ENCODE data around the gene ZNF217. TPM values are rescaled to one million over a fixed set of nuclear protein-coding genes. Genes with fewer than 3 reads are reported as not detected.
"Not testable (repeated sequence)": the region's sequence is repeated elsewhere in the genome, so short reads cannot be mapped to it uniquely, and the experiment has no call there.

The ZNF217 gene
- total RNA-seq, 1 experiment from 2014 or later, result 45.6 TPM

DNA sequence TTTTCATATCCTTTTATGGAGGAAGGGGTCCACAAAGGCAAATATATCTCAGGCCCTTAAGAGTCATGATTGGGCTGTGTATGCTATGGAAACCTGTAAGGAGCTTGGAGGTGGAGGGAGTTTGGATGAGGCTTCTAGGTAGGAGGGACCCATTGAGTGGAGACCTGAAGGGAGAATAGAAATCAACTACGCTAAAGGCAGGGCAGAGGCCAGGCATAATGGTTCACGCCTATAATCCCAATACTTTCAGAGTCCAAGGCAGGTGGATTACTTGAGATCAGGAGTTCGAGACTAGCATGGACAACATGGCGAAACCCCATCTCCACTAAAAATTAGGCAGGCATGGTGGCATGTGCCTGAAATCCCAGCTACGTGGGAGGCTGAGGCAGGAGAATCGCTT, 34.4 kb upstream of the ZNF217 start:
- BruUV-seq (replicated peaks), result no TSS peak
- ChIA-PET CTCF (no interaction called here), POLR2A (ENCODE audit: unreplicated experiment) (no interaction called here)
- H3K9me3 ChIP-seq (ENCODE audit: low read length), result no peaks in the 10 kb centered on the region
- intact Hi-C loops (cut with micrococcal nuclease), result no loop called here
- DNase-seq (no peak), ATAC-seq (no peak)
- no peak overlapping the region for H3K4me3 ChIP-seq (ENCODE audit: low read length)
- no peaks in the 10 kb centered on the region for H3K79me2 ChIP-seq (ENCODE audit: low read length)
- no peak overlapping the region for H3K27ac ChIP-seq (ENCODE audit: low read length)
- TF ChIP-seq EZH2 (IDR thresholded peaks at IDR 0.05; ENCODE audit: low read length, unreplicated experiment), result no peak
- peaks cover under 1% of the 10 kb centered on the region for H3F3A ChIP-seq (ENCODE audit: low read length, unreplicated experiment)
- H3K9me2 ChIP-seq (replicated peaks; ENCODE audit: low read length), result no peaks in the 10 kb centered on the region
- no peaks in the 10 kb centered on the region for H3K27me3 ChIP-seq (ENCODE audit: low read length)
- H4K20me1 ChIP-seq (ENCODE audit: low read length), result no peaks in the 10 kb centered on the region
- no peak overlapping the region for H3K9ac ChIP-seq (ENCODE audit: low read length)
- H3K4me2 ChIP-seq (ENCODE audit: low read length), result no peak overlapping the region
- no peaks in the 10 kb centered on the region for H3K36me3 ChIP-seq (ENCODE audit: low read depth, low read length)
- no peak overlapping the region for H2AFZ ChIP-seq (ENCODE audit: low read length)
- peaks cover 13% of the 10 kb centered on the region for H3K4me1 ChIP-seq (ENCODE audit: insufficient read depth, low read length)

- H2AFZ ChIP-seq (ENCODE audit: low read length); H3K36me3 ChIP-seq (ENCODE audit: low read depth, low read length); H3K9me3 ChIP-seq (ENCODE audit: low read length); H3K79me2 ChIP-seq (ENCODE audit: low read length); H3K4me3 ChIP-seq (ENCODE audit: low read length); CTCF ChIA-PET; POLR2A ChIA-PET (ENCODE audit: unreplicated experiment); H4K20me1 ChIP-seq (ENCODE audit: low read length); BruUV-seq (replicated peaks); H3K9ac ChIP-seq (ENCODE audit: low read length); H3K9me2 ChIP-seq (replicated peaks; ENCODE audit: low read length); H3K27ac ChIP-seq (ENCODE audit: low read length); DNase-seq; ATAC-seq; H3K27me3 ChIP-seq (ENCODE audit: low read length); intact Hi-C loops (cut with micrococcal nuclease); H3K4me2 ChIP-seq (ENCODE audit: low read length): not testable (repeated sequence)
- Histone ChIP-seq H3F3A (ENCODE audit: low read length, unreplicated experiment) (peaks cover 11% of the 10 kb centered on the region), H3K4me1 (ENCODE audit: insufficient read depth, low read length) (peaks cover 24% of the 10 kb centered on the region)
Measured at GRCh38 chr20:53627001-53627400, 33.4 kb upstream of the ZNF217 start.

- no peak for TF ChIP-seq EZH2 (IDR thresholded peaks at IDR 0.05; ENCODE audit: low read length, unreplicated experiment)
- Histone ChIP-seq H2AFZ (ENCODE audit: low read length) (no peak overlapping the region), H3K27ac (ENCODE audit: low read length) (no peak overlapping the region), H3K4me2 (ENCODE audit: low read length) (no peak overlapping the region), H3K9ac (ENCODE audit: low read length) (no peak overlapping the region), H3K4me3 (ENCODE audit: low read length) (no peak overlapping the region), H3K79me2 (ENCODE audit: low read length) (no peaks in the 10 kb centered on the region), H3K27me3 (ENCODE audit: low read length) (no peaks in the 10 kb centered on the region), H3F3A (ENCODE audit: low read length, unreplicated experiment) (peaks cover 15% of the 10 kb centered on the region), H3K9me2 (replicated peaks; ENCODE audit: low read length) (no peaks in the 10 kb centered on the region), H3K9me3 (ENCODE audit: low read length) (no peaks in the 10 kb centered on the region), H4K20me1 (ENCODE audit: low read length) (no peaks in the 10 kb centered on the region), H3K4me1 (ENCODE audit: insufficient read depth, low read length) (peaks cover 28% of the 10 kb centered on the region), H3K36me3 (ENCODE audit: low read depth, low read length) (no peaks in the 10 kb centered on the region)
- BruUV-seq (replicated peaks), result no TSS peak
- intact Hi-C loops (cut with micrococcal nuclease), result no loop called here
- CTCF ChIA-PET, result no interaction called here
- ATAC-seq (no peak), DNase-seq (no peak)
- POLR2A ChIA-PET (ENCODE audit: unreplicated experiment), result interaction anchor here (0.6 kb wide), 1 partner anchor 103 kb away, joined by 3 read pairs; no protein-coding TSS in a partner anchor
Measured at GRCh38 chr20:53626584-53626983, 32.9 kb upstream of the ZNF217 start.

DNA sequence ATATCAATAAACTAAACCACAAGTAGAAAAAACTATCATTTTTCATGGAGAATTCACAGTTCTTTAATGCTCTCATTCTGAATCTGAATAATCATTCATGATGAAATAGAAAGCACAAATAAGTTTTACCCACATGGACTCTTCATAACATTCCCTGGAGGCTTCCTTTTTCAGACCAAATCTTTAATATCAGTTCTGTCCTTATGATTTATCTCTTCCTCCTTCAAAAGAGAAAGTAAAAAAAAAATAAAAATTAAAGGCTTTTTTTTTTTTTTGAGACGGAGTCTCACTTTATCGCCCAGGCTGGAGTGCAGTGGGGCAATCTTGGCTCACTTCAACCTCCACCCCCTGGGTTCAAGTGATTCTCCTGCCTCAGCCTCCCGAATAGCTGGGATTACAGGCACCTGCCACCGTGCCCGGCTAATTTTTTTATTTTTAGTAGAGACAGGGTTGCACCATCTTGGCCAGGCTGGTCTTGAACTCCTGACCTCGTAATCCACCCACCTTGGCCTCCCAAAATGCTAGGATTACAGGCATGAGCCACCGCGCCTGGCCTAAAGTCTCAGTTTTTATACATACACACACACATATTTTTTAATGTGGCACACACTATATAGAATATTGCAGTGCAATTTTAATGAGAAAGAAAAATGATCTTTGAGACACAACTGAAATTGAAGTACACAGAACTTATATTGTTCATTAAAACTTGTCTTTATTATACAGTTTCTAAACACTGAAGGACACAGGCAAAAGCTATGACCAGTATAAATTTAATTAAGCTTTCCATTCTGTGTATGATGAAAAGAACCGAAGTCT, 31.9 kb upstream of the ZNF217 start:
- Histone ChIP-seq H3K9me3 (ENCODE audit: low read length) (no peaks in the 10 kb centered on the region), H3K4me2 (ENCODE audit: low read length) (no peak overlapping the region), H3K9me2 (replicated peaks; ENCODE audit: low read length) (no peaks in the 10 kb centered on the region), H3F3A (ENCODE audit: low read length, unreplicated experiment) (peaks cover 15% of the 10 kb centered on the region), H3K4me3 (ENCODE audit: low read length) (no peak overlapping the region), H3K79me2 (ENCODE audit: low read length) (no peaks in the 10 kb centered on the region), H2AFZ (ENCODE audit: low read length) (no peak overlapping the region), H4K20me1 (ENCODE audit: low read length) (no peaks in the 10 kb centered on the region), H3K27ac (ENCODE audit: low read length) (no peak overlapping the region), H3K36me3 (ENCODE audit: low read depth, low read length) (no peaks in the 10 kb centered on the region), H3K4me1 (ENCODE audit: insufficient read depth, low read length) (peaks cover 36% of the 10 kb centered on the region), H3K9ac (ENCODE audit: low read length) (no peak overlapping the region), H3K27me3 (ENCODE audit: low read length) (no peaks in the 10 kb centered on the region)
- ChIA-PET POLR2A (ENCODE audit: unreplicated experiment) (interaction anchor here (0.5 kb wide), 1 partner anchor 268 kb away, joined by 4 read pairs; no protein-coding TSS in a partner anchor), CTCF (interaction anchor here (0.5 kb wide), 1 partner anchor 110 kb away, joined by 3 read pairs; no protein-coding TSS in a partner anchor)
- DNase-seq (no peak), ATAC-seq (no peak)
- no TSS peak for BruUV-seq (replicated peaks)
- TF ChIP-seq EZH2phosphoT487 (IDR thresholded peaks at IDR 0.05; ENCODE audit: borderline replicate concordance, low read length) (no peak), EZH2 (IDR thresholded peaks at IDR 0.05; ENCODE audit: low read length, unreplicated experiment) (no peak)
- TF ChIP-seq, protein P1, sequence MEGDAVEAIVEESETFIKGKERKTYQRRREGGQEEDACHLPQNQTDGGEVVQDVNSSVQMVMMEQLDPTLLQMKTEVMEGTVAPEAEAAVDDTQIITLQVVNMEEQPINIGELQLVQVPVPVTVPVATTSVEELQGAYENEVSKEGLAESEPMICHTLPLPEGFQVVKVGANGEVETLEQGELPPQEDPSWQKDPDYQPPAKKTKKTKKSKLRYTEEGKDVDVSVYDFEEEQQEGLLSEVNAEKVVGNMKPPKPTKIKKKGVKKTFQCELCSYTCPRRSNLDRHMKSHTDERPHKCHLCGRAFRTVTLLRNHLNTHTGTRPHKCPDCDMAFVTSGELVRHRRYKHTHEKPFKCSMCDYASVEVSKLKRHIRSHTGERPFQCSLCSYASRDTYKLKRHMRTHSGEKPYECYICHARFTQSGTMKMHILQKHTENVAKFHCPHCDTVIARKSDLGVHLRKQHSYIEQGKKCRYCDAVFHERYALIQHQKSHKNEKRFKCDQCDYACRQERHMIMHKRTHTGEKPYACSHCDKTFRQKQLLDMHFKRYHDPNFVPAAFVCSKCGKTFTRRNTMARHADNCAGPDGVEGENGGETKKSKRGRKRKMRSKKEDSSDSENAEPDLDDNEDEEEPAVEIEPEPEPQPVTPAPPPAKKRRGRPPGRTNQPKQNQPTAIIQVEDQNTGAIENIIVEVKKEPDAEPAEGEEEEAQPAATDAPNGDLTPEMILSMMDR (conservative IDR thresholded peaks at IDR 0.05; ENCODE audit: low read depth, low read length), result no peak
- intact Hi-C loops (cut with micrococcal nuclease), result no loop called here

DNA sequence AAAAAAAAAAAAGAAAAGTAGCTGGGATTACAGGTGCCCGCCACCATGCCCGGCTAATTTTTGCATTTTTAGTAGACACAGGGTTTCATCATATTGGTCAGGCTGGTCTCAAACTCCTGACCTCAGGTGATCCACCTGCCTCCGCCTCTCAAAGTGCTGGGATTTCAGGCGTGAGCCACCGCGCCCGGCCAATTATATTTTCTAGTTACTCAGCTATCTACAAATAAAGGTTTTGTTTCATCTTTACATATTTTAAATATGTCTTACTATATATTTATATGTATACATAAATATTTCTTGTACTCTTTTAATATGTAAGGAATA, 31.2 kb upstream of the ZNF217 start:
- H3K27ac ChIP-seq (ENCODE audit: low read length); H3K27me3 ChIP-seq (ENCODE audit: low read length); H3K9ac ChIP-seq (ENCODE audit: low read length); H2AFZ ChIP-seq (ENCODE audit: low read length); H3K36me3 ChIP-seq (ENCODE audit: low read depth, low read length); BruUV-seq (replicated peaks); H3K79me2 ChIP-seq (ENCODE audit: low read length); H3K4me2 ChIP-seq (ENCODE audit: low read length); H3K4me3 ChIP-seq (ENCODE audit: low read length); DNase-seq; H3K9me3 ChIP-seq (ENCODE audit: low read length); H3K9me2 ChIP-seq (replicated peaks; ENCODE audit: low read length); POLR2A ChIA-PET (ENCODE audit: unreplicated experiment); ATAC-seq; H4K20me1 ChIP-seq (ENCODE audit: low read length); CTCF ChIA-PET: not testable (repeated sequence)
- H3F3A ChIP-seq (ENCODE audit: low read length, unreplicated experiment), result peaks cover 15% of the 10 kb centered on the region
- intact Hi-C loops (cut with micrococcal nuclease), result loop anchor here (1.0 kb wide), 1 partner anchor 42 kb away; no protein-coding TSS in a partner anchor
- H3K4me1 ChIP-seq (ENCODE audit: insufficient read depth, low read length), result peaks cover 36% of the 10 kb centered on the region

All from PC-3 (cell line).